Measurements from ENCODE around the gene C9orf152. TPM values are rescaled to one million over a fixed set of nuclear protein-coding genes. Genes with fewer than 3 reads are reported as not detected.

Gene C9orf152
- total RNA-seq, 2 donors from 2014 or later = 54.3 to 62.0 TPM

DNA sequence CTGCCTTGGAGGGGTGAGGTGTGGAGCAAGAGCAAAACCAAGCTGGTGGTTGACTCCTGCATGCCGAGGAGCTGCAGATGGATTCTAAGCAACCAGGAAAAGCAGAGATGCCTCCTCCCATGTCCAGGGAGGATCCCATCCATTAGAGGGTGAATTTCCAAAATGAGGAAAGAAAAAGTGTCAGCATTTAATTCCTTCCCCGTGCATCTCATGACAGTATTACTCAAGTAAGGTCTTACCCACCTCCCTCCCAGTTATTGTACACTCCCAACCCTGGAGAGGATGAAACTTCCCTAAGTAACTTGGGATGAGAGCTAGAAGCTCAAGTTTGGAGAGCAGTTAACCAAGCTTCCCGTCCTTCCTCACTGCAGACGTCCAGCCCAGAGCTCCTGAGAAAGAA is 19.9 kb downstream of the C9orf152 start:
- intact Hi-C loops (cut with DNase I, micrococcal nuclease) = no loop called here
- ATAC-seq (no peak), DNase-seq (no peak)

DNA sequence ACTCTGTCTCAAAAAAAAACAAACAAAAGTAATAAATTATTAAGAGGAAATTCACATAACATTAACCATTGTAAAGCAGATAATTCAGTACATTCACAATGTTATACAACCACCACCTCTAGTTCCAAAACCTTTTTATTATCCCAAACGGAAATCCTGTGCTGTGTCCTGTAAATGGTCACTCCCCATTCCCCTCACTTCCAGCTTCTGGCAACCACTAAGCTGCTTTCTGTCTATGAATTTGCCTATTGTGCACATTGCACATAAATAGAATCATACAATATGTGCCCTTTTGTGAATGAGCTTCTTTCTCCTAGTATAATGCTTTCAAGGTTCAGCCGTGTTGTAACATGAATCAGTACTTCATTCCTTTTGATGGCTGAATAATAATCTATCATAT is 20.8 kb downstream of the C9orf152 start:
- DNase-seq (no peak), ATAC-seq (no peak)
- intact Hi-C loops (cut with DNase I, micrococcal nuclease) = no loop called here

GRCh38 chr9:110186254-110186653 is 21.7 kb downstream of the C9orf152 start:
- intact Hi-C loops (cut with DNase I, micrococcal nuclease) = no loop called here
- DNase-seq = no peak

GRCh38 chr9:110185806-110186205 is 22.2 kb downstream of the C9orf152 start:
- intact Hi-C loops (cut with DNase I, micrococcal nuclease) = no loop called here
- DNase-seq (no peak), ATAC-seq (no peak)

More at GRCh38 chr9:110186254-110186653, 21.7 kb downstream of the C9orf152 start:
- no peak for ATAC-seq

- intact Hi-C loops (cut with DNase I, micrococcal nuclease) = loop anchor here in 1 of 2 donors (5.0 kb wide), 1 partner anchor 34 kb away; no protein-coding TSS in a partner anchor
- peak; percentile 62 to 69 for DNase-seq
- peak; percentile 74 for ATAC-seq
Measured at GRCh38 chr9:110183208-110184145, 24.5 kb downstream of the C9orf152 start.

- intact Hi-C loops (cut with DNase I, micrococcal nuclease) = loop anchor here in 1 of 2 donors (5.0 kb wide), 1 partner anchor 37 kb away; no protein-coding TSS in a partner anchor
- DNase-seq (no peak), ATAC-seq (peak; percentile 89)
Measured at GRCh38 chr9:110180511-110181434, 27.2 kb downstream of the C9orf152 start.

DNA sequence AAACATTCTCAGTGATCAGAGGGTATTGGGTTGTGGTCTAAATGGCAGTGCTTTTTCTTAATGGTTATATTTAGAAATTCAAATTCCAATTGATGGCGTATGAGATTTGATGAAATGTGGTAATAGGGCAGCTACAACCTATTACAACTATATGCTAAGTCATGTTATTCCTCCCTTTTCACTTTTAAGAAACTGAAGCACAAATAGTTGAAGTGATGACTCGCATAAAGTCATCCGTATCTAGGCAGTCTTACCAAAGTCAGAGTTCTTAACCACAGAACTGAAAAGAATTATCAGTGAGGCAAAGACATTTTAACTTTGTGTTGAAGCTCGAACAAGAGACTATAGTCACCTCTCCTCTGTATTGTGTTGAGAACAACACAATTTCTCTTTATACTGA is 28.2 kb downstream of the C9orf152 start:
- intact Hi-C loops (cut with DNase I, micrococcal nuclease) = loop anchor here in 1 of 2 donors (5.0 kb wide), 1 partner anchor 38 kb away; no protein-coding TSS in a partner anchor
- DNase-seq (no peak), ATAC-seq (no peak)

DNA sequence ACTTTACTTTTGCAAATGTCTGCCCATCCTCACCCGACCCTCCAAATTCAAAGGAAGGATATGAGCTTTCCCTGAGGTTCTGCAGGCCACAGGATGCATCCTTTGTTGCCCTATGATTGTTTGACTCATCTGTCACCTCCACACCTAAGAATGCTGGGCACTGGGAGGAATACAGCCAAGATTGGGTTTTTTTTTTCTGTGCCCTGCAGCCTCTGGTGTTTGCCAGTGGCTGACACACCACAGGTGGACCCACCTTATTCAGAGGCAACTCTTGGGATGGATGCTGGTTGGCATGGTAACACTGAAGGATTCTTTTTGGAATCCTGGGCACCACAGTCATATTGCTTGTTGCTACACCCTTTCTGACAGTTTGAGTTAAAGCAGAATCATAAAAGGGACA is 29.7 kb downstream of the C9orf152 start:
- intact Hi-C loops (cut with DNase I, micrococcal nuclease) = no loop called here
- no peak for ATAC-seq
- DNase-seq = no peak

DNA sequence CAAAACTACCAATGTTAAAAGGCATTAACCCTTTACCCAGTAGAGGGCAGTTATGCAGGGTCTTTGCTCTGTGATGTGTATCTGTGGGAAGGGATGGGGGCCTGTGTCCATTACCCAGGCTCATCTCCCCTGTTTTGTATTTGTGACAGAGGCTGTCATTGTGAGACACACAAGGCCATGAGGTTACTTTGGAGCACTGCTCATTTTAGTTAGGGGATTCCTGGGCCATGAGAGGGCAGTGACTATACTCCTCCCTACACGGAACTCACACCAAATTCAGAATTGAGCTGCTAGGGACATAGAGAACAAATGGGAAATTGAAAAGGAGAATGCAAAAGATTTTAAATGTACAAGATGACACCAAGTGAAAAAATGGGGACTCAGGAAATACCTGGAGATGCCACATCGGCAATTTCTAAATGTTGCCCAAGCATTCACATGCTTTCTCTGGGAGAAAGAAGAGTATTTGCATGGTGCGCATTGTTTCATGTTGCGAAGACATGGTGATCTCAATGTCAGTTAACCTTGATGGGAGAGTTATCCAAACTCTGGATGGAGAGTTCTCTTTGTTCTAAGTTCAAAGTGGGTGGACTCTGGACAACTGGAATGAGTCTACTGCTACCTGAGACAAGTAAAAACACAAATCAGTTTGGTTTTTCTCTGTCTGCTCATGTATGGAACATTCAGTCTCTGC is 32.5 kb downstream of the C9orf152 start:
- DNase-seq (no peak), ATAC-seq (no peak)
- intact Hi-C loops (cut with DNase I, micrococcal nuclease) = no loop called here

- DNase-seq (no peak), ATAC-seq (no peak)
- intact Hi-C loops (cut with DNase I, micrococcal nuclease) = no loop called here
Measured at GRCh38 chr9:110173322-110173642, 34.7 kb downstream of the C9orf152 start.

GRCh38 chr9:110170357-110171257 is 37.4 kb downstream of the C9orf152 start:
- intact Hi-C loops (cut with DNase I, micrococcal nuclease) = no loop called here
- DNase-seq = no peak
- ATAC-seq = no peak

GRCh38 chr9:110168486-110168885 is 39.5 kb downstream of the C9orf152 start:
- no peak for ATAC-seq
- intact Hi-C loops (cut with DNase I, micrococcal nuclease) = no loop called here
- no peak for DNase-seq

DNA sequence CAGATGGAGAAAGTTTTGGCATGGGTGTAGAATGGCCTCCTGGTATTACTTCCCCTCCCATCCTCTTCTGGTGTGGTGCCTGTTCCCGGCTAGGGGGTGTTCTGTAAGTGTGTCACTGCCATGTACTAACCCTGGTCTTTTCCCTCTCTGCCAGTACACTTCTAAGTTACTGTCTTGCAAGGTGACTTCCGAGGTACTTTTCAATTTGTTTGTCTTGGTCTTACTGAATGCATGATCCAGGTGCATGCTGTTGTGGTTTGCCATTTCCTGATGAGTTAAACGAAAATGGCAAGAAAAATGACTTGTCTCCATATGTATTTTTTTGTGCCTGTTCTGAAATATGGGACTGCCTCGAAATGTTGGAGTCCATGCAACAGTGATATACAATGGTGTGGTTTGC is 46.0 kb downstream of the C9orf152 start:
- no peak for ATAC-seq
- intact Hi-C loops (cut with DNase I, micrococcal nuclease) = no loop called here
- no peak for DNase-seq

DNA sequence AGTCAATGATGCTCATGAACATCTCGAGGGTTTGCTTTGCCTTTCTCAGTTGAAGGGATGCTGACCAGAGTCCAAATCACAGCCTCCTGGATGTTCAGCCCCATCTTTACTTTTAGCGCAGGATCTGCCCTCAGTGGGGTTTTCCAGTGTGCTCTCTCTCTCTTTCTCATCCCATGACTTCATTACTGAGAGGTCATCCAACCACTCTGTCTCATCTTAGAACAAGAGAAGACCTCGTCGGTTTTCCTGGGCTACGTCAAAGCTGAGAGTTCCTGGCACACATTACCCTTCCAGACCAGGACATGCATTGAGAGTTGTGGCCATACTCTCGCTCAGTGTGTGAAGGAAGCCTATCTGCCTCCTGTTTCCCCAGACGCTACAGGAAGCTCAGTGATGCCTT is 47.3 kb downstream of the C9orf152 start:
- no peak for ATAC-seq

GRCh38 chr9:110160123-110160522 is 47.8 kb downstream of the C9orf152 start:
- intact Hi-C loops (cut with DNase I, micrococcal nuclease) = no loop called here
- DNase-seq = no peak
- no peak for ATAC-seq

More for the DNA sequence above, 47.3 kb downstream of the C9orf152 start:
- intact Hi-C loops (cut with DNase I, micrococcal nuclease) = no loop called here
- no peak for DNase-seq

DNA sequence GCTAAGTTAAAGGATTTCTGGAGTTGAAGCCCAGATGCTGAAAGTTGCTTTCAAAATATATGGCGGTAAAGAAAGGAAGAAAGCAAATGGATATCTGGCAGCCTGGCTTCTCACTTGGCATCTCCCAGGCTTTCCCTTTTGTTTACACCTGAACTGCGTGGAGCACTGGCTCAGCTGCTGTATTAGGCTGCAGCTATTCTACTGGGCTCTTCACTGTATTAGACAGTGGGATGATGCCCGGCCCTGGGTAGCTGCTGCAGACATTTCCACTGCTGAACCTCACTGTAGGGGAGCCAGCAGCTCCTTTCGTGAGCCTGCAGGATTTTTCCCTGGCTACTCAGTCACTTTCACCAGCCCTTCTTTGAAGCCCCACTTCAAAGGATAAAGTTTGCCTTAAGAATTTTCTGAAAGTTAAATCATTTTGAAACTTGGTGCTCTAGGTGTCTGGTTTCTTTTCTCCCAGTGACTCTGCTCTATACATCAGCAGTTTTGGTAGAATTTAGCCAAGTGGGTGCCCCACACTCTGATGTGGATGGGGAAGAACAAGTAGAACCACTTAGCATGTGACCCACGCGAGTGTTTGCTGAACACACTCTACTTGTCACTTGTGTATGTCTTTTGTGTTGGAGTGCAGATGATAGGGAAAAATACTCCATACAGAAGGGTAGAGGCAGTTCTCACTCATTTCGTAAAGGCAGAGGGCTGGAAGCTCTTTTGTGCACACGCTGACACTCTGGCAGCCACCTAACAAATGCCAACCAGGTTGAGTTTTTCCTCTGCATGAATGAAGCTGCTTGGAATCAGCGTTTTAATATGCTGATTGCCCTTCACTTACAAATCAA is 49.9 kb downstream of the C9orf152 start:
- ATAC-seq (no peak), DNase-seq (no peak)

DNA sequence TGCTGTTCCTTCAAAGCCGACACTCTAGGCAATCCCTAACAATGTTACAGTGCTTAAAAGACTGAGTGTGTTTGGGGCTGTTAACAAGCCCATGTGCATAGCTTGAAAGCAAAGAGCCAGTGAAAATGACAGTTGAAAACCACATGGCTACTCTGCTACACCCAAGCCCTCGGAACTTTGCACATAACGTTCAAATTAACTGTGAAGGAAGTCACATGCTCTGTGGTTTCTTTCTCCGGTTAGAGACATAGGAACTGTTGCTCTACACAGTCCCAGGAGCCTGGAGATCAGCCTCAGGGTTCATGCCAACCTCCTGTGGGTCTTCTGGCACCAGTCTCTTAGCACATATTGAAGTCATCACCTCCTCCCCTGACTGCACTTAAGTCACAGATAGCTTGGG is 51.1 kb downstream of the C9orf152 start:
- peak; percentile 31 for ATAC-seq
- DNase-seq = peak in 1 of 2 donors; percentile 29
- intact Hi-C loops (cut with DNase I, micrococcal nuclease) = loop anchor here in 1 of 2 donors (10.0 kb wide), 1 partner anchor 252 kb away; no protein-coding TSS in a partner anchor

More for the DNA sequence above, 49.9 kb downstream of the C9orf152 start:
- intact Hi-C loops (cut with DNase I, micrococcal nuclease) = loop anchor here in 1 of 2 donors (10.0 kb wide), 1 partner anchor 253 kb away; no protein-coding TSS in a partner anchor

Measured in left colon (tissue), 2 donors.